Keratinocyte (primary cell): ENCODE measurements around the gene CNNM2. TPM values are rescaled to one million over a fixed set of nuclear protein-coding genes. Genes with fewer than 3 reads are reported as not detected.

Experiments used
- DNase-seq: peaks from one replicate; pipeline ENCODE4 v3.0.0-alpha.2; 2011; ENCODE audit warnings: low read depth, missing footprints, low spot score
- FAIRE-seq: peaks from 2 replicates; lab custom pipeline; 2011; peaks lifted over from hg19 to GRCh38; lab: Jason Lieb, UNC
- H2AFZ ChIP-seq: 2 replicates; pipeline ENCODE4 v1.6.0; 2012; ENCODE audit warnings: low read length, control low read depth, inconsistent platforms; ENCODE audit not compliant: control insufficient read depth
- H3K27ac ChIP-seq: 2 replicates; pipeline ENCODE4 v1.5.1; 2011; ENCODE audit warnings: low read length; ENCODE audit not compliant: control insufficient read depth, insufficient read depth
- H3K27me3 ChIP-seq: 3 replicates; pipeline ENCODE4 v1.6.0; 2011; ENCODE audit warnings: low read length; ENCODE audit not compliant: control insufficient read depth, insufficient read depth; ENCODE audit errors: extremely low read depth
- H3K36me3 ChIP-seq, 2 experiments: 2 replicates in 1 of 2; 3 replicates in 1 of 2; pipeline ENCODE4 v1.5.1; 2011; ENCODE audit warnings: low read length in 2 of 2, mild to moderate bottlenecking in 1 of 2; ENCODE audit not compliant: control insufficient read depth in 2 of 2, insufficient read depth in 2 of 2; ENCODE audit errors: extremely low read depth in 1 of 2
- H3K4me1 ChIP-seq: 3 replicates; pipeline ENCODE4 v1.5.1; 2011; ENCODE audit warnings: low read length; ENCODE audit not compliant: control insufficient read depth, insufficient read depth; ENCODE audit errors: extremely low read depth
- H3K4me2 ChIP-seq: 3 replicates; pipeline ENCODE4 v1.6.0; 2011; ENCODE audit warnings: low read depth, low read length; ENCODE audit not compliant: control insufficient read depth, insufficient read depth; ENCODE audit errors: extremely low read depth
- H3K4me3 ChIP-seq, 3 experiments: fragments of 200-600 bp in 1 of 3; sonication (generic) in 1 of 3; 2 replicates in 2 of 3; 3 replicates in 1 of 3; pipeline ENCODE4 v1.5.1; 2011 to 2016; ENCODE audit warnings: low read length in 3 of 3, mild to moderate bottlenecking in 3 of 3, control low read depth in 2 of 3, inconsistent platforms in 1 of 3, low read depth in 1 of 3, mixed read lengths in 1 of 3, mixed run types in 1 of 3, moderate library complexity in 1 of 3; ENCODE audit not compliant: control insufficient read depth in 2 of 3, insufficient read depth in 2 of 3; ENCODE audit errors: extremely low read depth in 1 of 3
- H3K79me2 ChIP-seq: 2 replicates; pipeline ENCODE4 v1.6.0; 2012; ENCODE audit warnings: low read length; ENCODE audit not compliant: control insufficient read depth, insufficient read depth
- H3K9ac ChIP-seq: 3 replicates; pipeline ENCODE4 v1.6.0; 2011; ENCODE audit warnings: low read length; ENCODE audit not compliant: control insufficient read depth, insufficient read depth; ENCODE audit errors: extremely low read depth
- H3K9me1 ChIP-seq: 3 replicates; pipeline ENCODE4 v1.6.0; 2011; ENCODE audit warnings: low read length; ENCODE audit not compliant: control insufficient read depth, insufficient read depth; ENCODE audit errors: extremely low read depth
- H3K9me3 ChIP-seq: 2 replicates; pipeline ENCODE4 v1.5.1; 2012; ENCODE audit warnings: low read depth, low read length; ENCODE audit not compliant: control insufficient read depth
- H4K20me1 ChIP-seq: 3 replicates; pipeline ENCODE4 v1.6.0; 2011; ENCODE audit warnings: low read length; ENCODE audit not compliant: control insufficient read depth, insufficient read depth; ENCODE audit errors: extremely low read depth
- CTCF ChIP-seq, 3 experiments: IDR thresholded peaks in 1 of 3; conservative IDR thresholded peaks in 1 of 3; optimal IDR thresholded peaks in 1 of 3; 2 replicates in 2 of 3; 3 replicates in 1 of 3; pipeline versions ENCODE3 to v1.5.1; 2011; ENCODE audit warnings: low read length in 3 of 3, mild to moderate bottlenecking in 3 of 3, moderate library complexity in 2 of 3, control low read depth in 1 of 3, inconsistent platforms in 1 of 3; ENCODE audit not compliant: insufficient read depth in 2 of 3; ENCODE audit errors: extremely low read depth in 1 of 3
- EZH2 ChIP-seq: IDR thresholded peaks from one replicate; pipeline ENCODE4 v1.6.1; 2012; ENCODE audit warnings: inconsistent platforms, mild to moderate bottlenecking, low read length, moderate library complexity
- dilution Hi-C: fragments of 300-500 bp; cut with MboI; formaldehyde crosslinking; loops from one replicate; pipeline ENCODE4 v1.7.0; 2020; ENCODE audit warnings: low sequenced_read_pairs; ENCODE audit not compliant: extremely low pct_ligation_motif_present
- polyA plus RNA-seq, 5 experiments: library from polyadenylated mRNA; depleted of rRNA in 3 of 5; stranded (reverse) in 3 of 5; stranded (forward) in 1 of 5; unstranded in 1 of 5; fragments of >200 nt; gene quantifications; 1 replicate in 1 of 5; 2 replicates in 3 of 5; 3 replicates in 1 of 5; pipeline versions ENCODE4 v1.2.1 to v1.2.3, GENCODE V29; 2011 to 2012; ENCODE audit warnings: missing spikeins in 2 of 5, low read depth in 1 of 5, low replicate concordance in 1 of 5

The CNNM2 gene
- polyA plus RNA-seq, 1 donor (not counting 4 experiments of a cell fraction or from before 2014, with no cell fraction given) = 1.5 TPM

DNA sequence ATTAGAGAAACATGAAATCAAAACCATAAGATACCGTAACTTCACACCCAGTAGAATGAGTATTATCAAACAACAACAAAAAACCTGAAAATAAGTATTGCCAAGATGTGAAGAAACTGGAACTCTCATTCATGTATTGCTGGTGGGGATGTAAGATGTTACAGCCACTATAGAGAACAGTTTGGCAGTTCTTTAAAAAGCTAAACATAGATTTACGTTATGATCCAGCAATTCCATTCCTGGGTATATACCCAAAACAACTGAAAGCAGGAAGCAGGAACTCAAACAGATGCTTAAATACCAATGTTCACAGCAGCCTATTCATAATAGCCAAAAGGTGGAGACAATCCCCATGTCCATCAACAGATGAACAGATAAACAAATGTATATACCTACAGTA, 202.5 kb downstream of the CNNM2 start:
- Histone ChIP-seq H3K4me3 (no peak overlapping the region), H3K36me3 (peaks cover 0 to 2% of the 10 kb centered on the region in 2 experiments), H3K27ac (no peak overlapping the region), H4K20me1 (no peaks in the 10 kb centered on the region), H2AFZ (no peak overlapping the region), H3K4me1 (no peaks in the 10 kb centered on the region), H3K9ac (no peak overlapping the region), H3K9me3 (no peaks in the 10 kb centered on the region), H3K79me2 (no peaks in the 10 kb centered on the region), H3K27me3 (no peaks in the 10 kb centered on the region), H3K4me2 (no peak overlapping the region), H3K9me1 (no peaks in the 10 kb centered on the region)
- FAIRE-seq (no peak), DNase-seq (no peak)
- dilution Hi-C loops = no loop called here
- no peak for TF ChIP-seq CTCF (optimal IDR thresholded peaks at IDR 0.05 in 1 of 3, IDR thresholded peaks at IDR 0.05 in 1 of 3, conservative IDR thresholded peaks at IDR 0.05 in 1 of 3; ENCODE audit: extremely low read depth in 1 of 3, insufficient read depth in 2 of 3, low read length in 3 of 3)
- TF ChIP-seq EZH2 = no peak

DNA sequence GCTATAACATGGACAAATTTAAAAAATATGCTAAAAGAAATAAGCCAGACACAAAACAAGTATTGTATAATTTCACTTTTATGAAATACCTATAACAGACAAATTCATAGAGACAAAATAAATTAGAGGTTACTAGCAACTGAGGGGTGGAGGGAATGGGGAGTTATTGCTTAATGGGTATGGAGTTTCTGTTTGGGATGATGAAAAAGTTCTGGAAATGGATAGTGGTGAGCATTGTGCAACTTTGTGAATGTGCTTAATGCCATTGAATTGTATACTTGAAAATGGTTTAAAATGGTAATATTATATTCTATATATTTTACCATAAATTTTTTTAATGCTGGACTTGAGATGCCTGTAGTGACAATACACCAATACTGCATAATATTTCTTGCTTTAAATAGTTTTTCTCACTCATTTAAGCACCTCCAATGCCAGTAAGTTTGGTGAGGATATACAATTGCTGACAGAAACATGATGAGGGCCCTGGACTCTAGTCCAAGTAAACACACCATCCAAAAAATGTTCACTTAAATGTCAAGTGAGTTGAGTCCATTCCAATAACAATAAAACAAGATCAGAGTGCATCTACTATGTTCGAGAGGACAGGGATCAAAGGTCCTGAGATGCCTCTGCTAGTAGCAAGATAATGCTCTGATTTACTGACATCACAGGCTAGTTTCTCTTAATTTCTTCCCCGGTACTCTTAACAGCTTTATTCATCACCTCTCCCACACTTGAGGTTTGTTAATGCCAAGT, 203.1 kb downstream of the CNNM2 start:
- Histone ChIP-seq H3K4me2 (no peak overlapping the region), H3K27ac (no peak overlapping the region), H3K36me3 (peaks cover 0 to 2% of the 10 kb centered on the region in 2 experiments), H3K27me3 (no peaks in the 10 kb centered on the region), H2AFZ (no peak overlapping the region), H3K79me2 (no peaks in the 10 kb centered on the region), H3K4me1 (no peaks in the 10 kb centered on the region), H3K9me3 (no peaks in the 10 kb centered on the region), H3K9ac (no peak overlapping the region), H4K20me1 (no peaks in the 10 kb centered on the region), H3K9me1 (no peaks in the 10 kb centered on the region), H3K4me3 (no peak overlapping the region)
- dilution Hi-C loops = no loop called here
- FAIRE-seq (no peak), DNase-seq (no peak)
- TF ChIP-seq EZH2 = no peak
- TF ChIP-seq CTCF (optimal IDR thresholded peaks at IDR 0.05 in 1 of 3, IDR thresholded peaks at IDR 0.05 in 1 of 3, conservative IDR thresholded peaks at IDR 0.05 in 1 of 3; ENCODE audit: extremely low read depth in 1 of 3, insufficient read depth in 2 of 3, low read length in 3 of 3) = no peak
